ENCODE results near the gene NEMP2. TPM values are rescaled to one million over a fixed set of nuclear protein-coding genes. Genes with fewer than 3 reads are reported as not detected.
"Not testable (repeated sequence)": the region's sequence is repeated elsewhere in the genome, so short reads cannot be mapped to it uniquely, and the experiment has no call there.

The NEMP2 gene
- total RNA-seq, 2 donors from 2014 or later, result 22.3 to 22.9 TPM

DNA sequence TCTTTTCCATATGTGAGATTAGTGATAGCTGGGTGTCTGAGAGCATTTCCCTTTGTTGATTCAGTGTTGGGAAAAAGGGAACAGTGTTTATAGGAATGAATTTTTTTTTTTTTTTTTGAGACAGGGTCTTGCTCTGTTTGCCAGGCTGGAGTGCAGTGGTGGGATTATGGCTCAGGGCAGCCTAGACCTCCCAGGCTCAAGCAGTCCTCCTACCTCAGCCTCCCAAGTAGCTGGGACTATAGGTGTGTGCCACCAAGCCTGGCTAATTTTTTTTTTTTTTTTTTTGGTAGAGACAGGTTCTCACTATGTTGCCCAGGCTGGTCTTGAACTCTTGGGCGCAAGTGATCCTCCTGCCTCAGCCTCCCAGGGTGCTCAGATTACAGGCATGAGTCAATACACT lies 66.2 kb downstream of the NEMP2 start:
- H3K27me3 Mint-ChIP-seq (ENCODE audit: low read depth); H3K27ac Mint-ChIP-seq; H3K4me3 Mint-ChIP-seq; DNase-seq; ATAC-seq (replicated peaks in 1 of 2); H3K9me3 Mint-ChIP-seq: not testable (repeated sequence)
- Mint-ChIP-seq H3K36me3 (ENCODE audit: insufficient read depth in 2 of 2) (peaks cover 5 to 18% of the 10 kb centered on the region in 2 donors), H3K4me1 (ENCODE audit: low read depth) (peaks cover 50% of the 10 kb centered on the region)

DNA sequence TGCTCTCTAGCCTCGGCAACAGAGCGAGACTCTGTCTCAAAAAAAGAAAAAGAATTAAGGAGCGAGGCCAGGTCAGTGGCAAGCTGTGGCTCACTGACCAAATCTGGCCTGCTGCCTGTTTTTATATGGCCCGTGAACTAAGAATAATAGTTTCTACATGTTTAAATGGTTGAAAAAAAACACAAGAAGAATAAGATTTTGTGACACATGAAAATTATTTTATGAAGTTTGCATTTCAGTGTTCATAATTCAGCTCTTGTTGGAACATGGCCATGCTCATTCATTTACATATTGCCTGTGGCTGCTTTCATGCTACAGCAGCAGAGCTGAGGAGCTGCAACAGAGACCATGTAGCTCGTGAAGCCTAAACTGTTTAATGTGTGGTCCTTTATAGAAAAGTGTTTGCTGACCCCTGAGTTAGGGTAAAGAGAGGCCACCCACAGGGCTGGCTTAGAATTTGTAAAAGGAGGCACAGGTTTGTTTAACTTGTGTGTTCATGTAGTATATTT lies 66.9 kb downstream of the NEMP2 start:
- DNase-seq, result no peak
- no peak overlapping the region for H3K27ac Mint-ChIP-seq
- H3K4me1 Mint-ChIP-seq (ENCODE audit: low read depth), result peaks cover 50% of the 10 kb centered on the region
- no peaks in the 10 kb centered on the region for H3K9me3 Mint-ChIP-seq
- no peaks in the 10 kb centered on the region for H3K27me3 Mint-ChIP-seq (ENCODE audit: low read depth)
- no peak for ATAC-seq (replicated peaks in 1 of 2)
- H3K4me3 Mint-ChIP-seq, result no peak overlapping the region
- peaks cover 5 to 14% of the 10 kb centered on the region in 2 donors for H3K36me3 Mint-ChIP-seq (ENCODE audit: insufficient read depth in 2 of 2)

DNA sequence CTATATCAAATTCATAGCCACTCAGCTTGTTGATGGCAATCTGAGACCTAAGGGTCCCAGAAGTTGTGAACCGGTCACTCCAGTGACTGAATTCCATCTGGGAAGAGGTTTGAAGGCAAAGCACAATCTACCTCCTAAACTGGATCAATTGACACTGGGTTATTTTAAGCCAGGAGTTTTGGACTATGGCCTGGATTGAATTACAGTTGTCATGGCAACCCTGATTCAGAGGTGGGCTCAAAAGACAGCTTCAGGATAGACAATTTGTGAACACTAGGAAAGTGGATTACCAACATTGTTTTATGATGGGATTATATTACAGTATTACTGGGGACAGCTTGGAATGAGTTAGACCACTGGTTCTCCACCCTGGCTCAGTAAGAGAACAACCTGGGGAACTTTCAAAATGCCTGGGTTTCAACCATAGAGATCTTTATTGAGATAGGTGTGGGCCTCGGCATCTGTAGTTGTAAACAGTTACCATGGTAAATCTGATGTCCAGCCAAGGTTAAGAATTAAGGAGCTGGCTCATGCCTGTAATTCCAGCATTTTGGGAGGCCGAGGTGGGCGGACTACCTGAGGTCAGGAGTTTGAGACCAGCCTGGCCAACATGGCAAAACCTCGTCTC lies 67.6 kb downstream of the NEMP2 start:
- peaks cover 50% of the 10 kb centered on the region for H3K4me1 Mint-ChIP-seq (ENCODE audit: low read depth)
- ATAC-seq (replicated peaks in 1 of 2), result no peak
- no peak overlapping the region for H3K4me3 Mint-ChIP-seq
- H3K36me3 Mint-ChIP-seq (ENCODE audit: insufficient read depth in 2 of 2), result peaks cover 2 to 8% of the 10 kb centered on the region in 2 donors
- H3K27ac Mint-ChIP-seq, result no peak overlapping the region
- no peaks in the 10 kb centered on the region for H3K9me3 Mint-ChIP-seq
- DNase-seq, result no peak
- H3K27me3 Mint-ChIP-seq (ENCODE audit: low read depth), result no peaks in the 10 kb centered on the region

DNA sequence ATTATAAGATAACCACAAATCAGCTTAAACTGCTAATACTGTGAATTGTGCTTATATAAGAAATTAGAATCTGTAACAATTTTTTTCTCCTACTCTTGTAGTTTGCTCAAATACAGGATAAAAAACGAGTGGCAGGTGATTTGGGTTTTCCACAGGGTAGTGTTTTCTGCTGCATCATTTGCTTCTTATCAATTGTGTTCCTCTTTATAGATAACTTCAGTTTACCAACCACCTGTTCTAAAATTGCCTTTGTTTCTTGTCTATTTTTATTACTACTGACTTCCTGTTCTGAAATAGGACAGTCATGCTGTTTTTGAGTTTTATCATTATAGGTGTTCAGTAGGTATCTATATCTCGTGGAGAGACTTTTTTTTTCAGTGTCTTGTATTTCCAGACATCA lies 69.5 kb downstream of the NEMP2 start:
- H3K36me3 Mint-ChIP-seq (ENCODE audit: insufficient read depth in 2 of 2), result no peaks in the 10 kb centered on the region
- no peak for DNase-seq
- H3K4me1 Mint-ChIP-seq (ENCODE audit: low read depth), result peaks cover 61% of the 10 kb centered on the region
- H3K9me3 Mint-ChIP-seq, result no peaks in the 10 kb centered on the region
- H3K27me3 Mint-ChIP-seq (ENCODE audit: low read depth), result no peaks in the 10 kb centered on the region
- ATAC-seq (replicated peaks in 1 of 2), result no peak
- peak overlapping the region; percentile 55 for H3K27ac Mint-ChIP-seq
- no peak overlapping the region for H3K4me3 Mint-ChIP-seq

DNA sequence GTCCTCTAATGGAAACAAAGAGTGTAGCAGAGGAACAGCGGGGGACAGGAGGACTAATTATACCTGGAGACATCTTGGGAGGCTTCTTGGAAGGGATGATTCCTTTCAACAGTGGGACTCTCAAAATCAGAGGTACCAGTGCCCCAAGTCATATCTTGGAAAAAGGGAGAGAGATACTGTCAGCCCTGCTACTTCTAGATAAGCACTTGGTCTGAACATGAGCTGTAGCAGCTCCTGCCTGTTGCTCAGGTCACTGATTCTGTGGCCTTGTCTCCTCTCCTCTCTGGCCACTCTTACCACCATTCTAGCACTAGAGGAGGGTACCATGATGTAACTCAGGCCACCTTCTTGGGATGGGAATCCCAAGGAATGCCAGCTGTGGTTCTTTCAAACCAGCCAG lies 71.9 kb downstream of the NEMP2 start:
- Mint-ChIP-seq H3K36me3 (ENCODE audit: insufficient read depth in 2 of 2) (peaks cover 0 to 2% of the 10 kb centered on the region in 2 donors), H3K4me1 (ENCODE audit: low read depth) (peaks cover 50% of the 10 kb centered on the region), H3K27me3 (ENCODE audit: low read depth) (no peaks in the 10 kb centered on the region), H3K9me3 (peaks cover 0 to 1% of the 10 kb centered on the region in 2 donors), H3K4me3 (no peak overlapping the region), H3K27ac (no peak overlapping the region)
- no peak for ATAC-seq (replicated peaks in 1 of 2)
- no peak for DNase-seq

DNA sequence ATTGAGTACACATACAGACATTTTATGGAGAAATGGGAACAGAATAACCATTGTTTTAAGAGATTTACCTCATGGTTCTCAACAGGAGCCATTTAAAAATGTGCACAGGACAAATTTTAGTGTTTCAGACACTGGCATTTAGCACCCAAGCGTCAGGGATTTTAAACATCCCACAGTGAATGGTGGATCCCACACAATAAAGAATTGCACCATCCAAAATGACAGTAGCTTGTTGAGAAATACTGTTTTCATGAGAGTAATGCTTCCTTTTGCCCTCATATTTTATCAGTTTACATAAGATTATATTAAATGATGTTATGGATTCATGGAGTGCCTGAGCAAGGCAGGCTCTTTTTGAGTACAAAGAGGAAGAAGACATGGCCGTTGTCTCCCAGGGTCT lies 72.3 kb downstream of the NEMP2 start:
- DNase-seq, result no peak
- H3K27ac Mint-ChIP-seq, result no peak overlapping the region
- H3K36me3 Mint-ChIP-seq (ENCODE audit: insufficient read depth in 2 of 2), result peaks cover under 1 to 2% of the 10 kb centered on the region in 2 donors
- H3K4me1 Mint-ChIP-seq (ENCODE audit: low read depth), result peaks cover 46% of the 10 kb centered on the region
- no peak for ATAC-seq (replicated peaks in 1 of 2)
- no peaks in the 10 kb centered on the region for H3K27me3 Mint-ChIP-seq (ENCODE audit: low read depth)
- no peak overlapping the region for H3K4me3 Mint-ChIP-seq
- peaks cover 0 to 1% of the 10 kb centered on the region in 2 donors for H3K9me3 Mint-ChIP-seq

DNA sequence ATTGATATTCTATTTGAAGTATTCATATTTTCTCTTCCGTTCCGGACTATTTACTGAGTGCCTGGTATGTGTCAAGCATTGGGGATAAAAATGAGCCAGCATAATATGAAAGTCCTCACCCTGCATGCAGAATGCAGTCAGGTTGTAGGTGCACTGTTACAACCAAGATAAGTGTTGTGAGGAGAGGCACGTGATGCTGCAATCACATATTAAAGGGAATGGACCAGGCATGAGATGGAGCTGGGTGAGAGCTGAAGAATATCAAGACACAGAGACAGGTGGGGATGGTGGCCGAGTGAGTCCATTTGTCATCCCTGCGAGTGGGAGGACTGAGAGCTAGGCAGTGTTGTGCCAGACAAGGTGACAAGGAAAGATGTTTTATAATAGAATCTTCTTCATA lies 74.0 kb downstream of the NEMP2 start:
- no peak overlapping the region for H3K27ac Mint-ChIP-seq
- H3K27me3 Mint-ChIP-seq (ENCODE audit: low read depth), result no peaks in the 10 kb centered on the region
- no peak overlapping the region for H3K4me3 Mint-ChIP-seq
- DNase-seq (no peak), ATAC-seq (replicated peaks in 1 of 2) (no peak)
- peaks cover 2 to 7% of the 10 kb centered on the region in 2 donors for H3K36me3 Mint-ChIP-seq (ENCODE audit: insufficient read depth in 2 of 2)
- H3K4me1 Mint-ChIP-seq (ENCODE audit: low read depth), result peaks cover 39% of the 10 kb centered on the region
- peaks cover 0 to 1% of the 10 kb centered on the region in 2 donors for H3K9me3 Mint-ChIP-seq

DNA sequence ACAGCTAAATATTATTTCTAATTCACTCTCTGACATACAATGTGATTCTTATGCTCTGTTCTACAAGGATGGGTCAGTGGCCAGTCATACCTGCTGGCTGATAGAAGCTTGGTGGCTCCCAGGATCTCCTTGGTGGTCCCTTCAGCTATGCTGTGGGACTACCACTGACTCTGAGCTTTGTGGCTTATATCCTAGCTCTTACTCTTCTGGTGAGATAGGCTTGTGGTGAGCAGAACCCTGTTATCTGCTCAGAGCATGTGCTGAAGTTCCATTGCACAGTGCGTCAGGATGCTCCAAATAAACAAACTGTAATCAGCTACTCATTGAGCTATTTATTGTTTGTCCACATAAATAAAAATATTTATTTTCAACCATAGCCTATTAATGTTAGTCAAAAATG lies 74.6 kb downstream of the NEMP2 start:
- Mint-ChIP-seq H3K27ac (no peak overlapping the region), H3K27me3 (ENCODE audit: low read depth) (no peaks in the 10 kb centered on the region), H3K4me3 (no peak overlapping the region), H3K9me3 (peaks cover 0 to 1% of the 10 kb centered on the region in 2 donors), H3K36me3 (ENCODE audit: insufficient read depth in 2 of 2) (peaks cover 2 to 8% of the 10 kb centered on the region in 2 donors), H3K4me1 (ENCODE audit: low read depth) (peaks cover 33% of the 10 kb centered on the region)
- no peak for DNase-seq
- ATAC-seq (replicated peaks in 1 of 2), result no peak

DNA sequence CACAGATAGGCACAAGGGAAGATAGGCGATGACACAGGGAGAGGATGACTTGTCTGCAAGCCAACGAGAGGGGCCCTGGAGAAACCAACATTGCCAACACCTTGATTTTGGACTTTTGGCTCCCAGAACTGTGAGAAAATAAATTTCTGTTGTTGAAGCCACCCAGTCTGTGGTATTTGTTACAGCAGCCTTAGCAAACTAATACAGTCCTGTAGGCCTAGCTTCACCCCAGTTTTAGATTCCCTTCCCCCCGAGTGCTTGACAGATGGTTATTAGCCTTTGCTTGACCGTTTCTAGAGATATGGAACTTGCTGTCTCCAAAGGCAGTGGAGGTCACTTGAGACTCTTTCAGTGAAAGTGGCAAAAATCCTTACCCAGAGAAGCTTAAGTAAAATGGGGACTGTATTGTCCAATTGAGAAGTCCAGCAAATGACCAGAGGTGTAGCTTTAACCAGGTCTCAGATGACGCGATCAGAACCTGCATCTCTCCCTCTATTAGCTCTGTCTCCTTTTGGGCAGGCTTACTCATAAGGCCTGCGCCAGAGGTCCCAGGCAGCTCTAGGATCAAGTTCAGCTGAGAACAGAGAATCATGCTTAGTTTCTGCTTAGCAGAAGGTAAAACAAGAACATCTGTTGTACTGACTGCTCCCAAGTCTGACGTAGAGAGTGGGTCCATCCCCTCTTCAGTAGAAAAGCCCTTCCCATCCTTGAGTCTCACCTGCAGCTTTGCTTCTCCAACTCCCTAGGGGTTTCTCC lies 76.0 kb downstream of the NEMP2 start:
- Mint-ChIP-seq H3K27ac (no peak overlapping the region), H3K36me3 (ENCODE audit: insufficient read depth in 2 of 2) (peaks cover 2 to 8% of the 10 kb centered on the region in 2 donors), H3K27me3 (ENCODE audit: low read depth) (no peaks in the 10 kb centered on the region), H3K4me1 (ENCODE audit: low read depth) (peaks cover 23% of the 10 kb centered on the region), H3K9me3 (peaks cover 0 to 1% of the 10 kb centered on the region in 2 donors), H3K4me3 (no peak overlapping the region)
- no peak for ATAC-seq (replicated peaks in 1 of 2)
- no peak for DNase-seq

DNA sequence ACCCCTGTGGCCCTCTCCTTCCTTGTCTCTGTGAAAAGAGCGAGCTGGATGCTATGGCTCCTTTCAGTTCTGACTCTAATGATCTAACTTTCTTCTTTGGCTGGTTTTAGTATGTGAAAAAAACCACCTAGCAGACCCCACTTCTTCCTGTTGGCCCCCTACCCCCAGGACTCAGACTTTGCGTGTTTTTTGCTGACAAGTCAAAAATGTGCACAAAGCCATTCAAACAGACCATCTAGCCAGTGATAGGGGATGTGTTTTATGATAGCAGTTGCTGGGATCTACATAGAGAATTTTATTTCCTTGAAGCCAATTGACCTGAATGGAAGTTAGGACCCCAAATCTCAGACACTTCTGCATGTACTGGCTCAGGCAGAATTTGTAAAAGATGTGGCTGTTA lies 77.3 kb downstream of the NEMP2 start:
- ATAC-seq (replicated peaks in 1 of 2) (no peak), DNase-seq (no peak)
- no peaks in the 10 kb centered on the region for H3K27me3 Mint-ChIP-seq (ENCODE audit: low read depth)
- H3K4me1 Mint-ChIP-seq (ENCODE audit: low read depth), result peaks cover 29% of the 10 kb centered on the region
- peaks cover 2 to 8% of the 10 kb centered on the region in 2 donors for H3K36me3 Mint-ChIP-seq (ENCODE audit: insufficient read depth in 2 of 2)
- peaks cover 0 to 1% of the 10 kb centered on the region in 2 donors for H3K9me3 Mint-ChIP-seq
- H3K27ac Mint-ChIP-seq, result no peak overlapping the region
- H3K4me3 Mint-ChIP-seq, result no peak overlapping the region

DNA sequence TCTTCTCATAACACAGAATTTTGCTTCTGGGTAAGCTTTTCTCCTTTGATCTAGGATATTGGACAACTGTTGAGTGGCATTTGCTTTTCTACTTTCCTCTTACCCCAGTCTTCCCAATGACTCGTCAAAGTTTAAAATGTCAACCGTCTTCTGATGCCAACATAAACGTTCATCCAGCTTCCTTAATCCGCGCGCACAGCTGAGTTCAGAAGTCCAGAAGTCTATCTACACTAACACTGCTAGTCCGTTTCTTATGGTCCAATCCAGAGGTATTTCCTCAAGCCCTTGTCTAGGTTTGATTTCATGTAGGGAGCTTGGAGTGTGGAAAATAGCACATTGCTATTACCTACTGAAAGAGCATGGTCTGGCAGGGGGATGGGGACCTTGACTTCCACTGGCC lies 77.7 kb downstream of the NEMP2 start:
- Mint-ChIP-seq H3K27me3 (ENCODE audit: low read depth) (no peaks in the 10 kb centered on the region), H3K9me3 (peaks cover 0 to 1% of the 10 kb centered on the region in 2 donors), H3K36me3 (ENCODE audit: insufficient read depth in 2 of 2) (peaks cover 2 to 8% of the 10 kb centered on the region in 2 donors), H3K4me3 (no peak overlapping the region), H3K4me1 (ENCODE audit: low read depth) (peaks cover 33% of the 10 kb centered on the region), H3K27ac (no peak overlapping the region)
- DNase-seq (no peak), ATAC-seq (replicated peaks in 1 of 2) (no peak)

DNA sequence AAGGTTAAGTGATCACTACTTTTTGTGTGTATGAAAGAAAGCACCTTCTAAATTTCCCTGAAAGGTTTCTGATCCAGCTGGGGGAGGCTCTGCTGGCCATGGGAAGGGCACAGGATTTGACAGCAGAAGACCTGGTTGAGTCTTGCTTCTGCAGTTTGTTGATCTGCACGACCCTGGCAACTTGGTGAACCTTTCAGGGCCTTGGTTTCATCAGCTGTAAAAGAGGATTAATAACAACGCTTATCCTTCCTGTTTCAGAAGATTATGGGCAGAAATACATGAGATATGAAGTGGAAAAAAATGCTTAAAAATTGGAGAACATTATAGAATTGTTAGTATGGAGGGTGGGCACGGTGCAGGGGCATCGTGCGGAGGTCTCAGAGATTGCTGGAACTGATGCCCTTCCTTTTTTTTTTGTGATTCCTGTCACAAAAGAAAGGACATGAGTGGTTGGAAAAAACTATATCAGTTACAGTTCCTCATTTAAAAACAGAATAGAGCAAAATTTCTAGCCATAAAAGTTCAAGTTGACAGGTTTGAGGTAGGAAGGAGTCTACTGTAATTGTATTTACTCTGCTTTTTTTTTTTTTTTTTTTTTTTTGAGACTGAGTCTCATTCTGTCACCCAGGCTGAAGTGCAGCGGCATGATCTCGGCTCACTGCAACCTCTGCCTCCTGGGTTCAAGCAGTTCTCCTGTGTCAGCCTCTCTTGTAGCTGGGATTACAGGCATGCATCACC lies 79.0 kb downstream of the NEMP2 start:
- H3K27ac Mint-ChIP-seq, result no peak overlapping the region
- DNase-seq, result no peak
- no peak overlapping the region for H3K4me3 Mint-ChIP-seq
- no peak for ATAC-seq (replicated peaks in 1 of 2)
- H3K36me3 Mint-ChIP-seq (ENCODE audit: insufficient read depth in 2 of 2), result peaks cover 2 to 8% of the 10 kb centered on the region in 2 donors
- H3K4me1 Mint-ChIP-seq (ENCODE audit: low read depth), result peaks cover 37% of the 10 kb centered on the region
- peaks cover 0 to 1% of the 10 kb centered on the region in 2 donors for H3K9me3 Mint-ChIP-seq
- H3K27me3 Mint-ChIP-seq (ENCODE audit: low read depth), result no peaks in the 10 kb centered on the region

DNA sequence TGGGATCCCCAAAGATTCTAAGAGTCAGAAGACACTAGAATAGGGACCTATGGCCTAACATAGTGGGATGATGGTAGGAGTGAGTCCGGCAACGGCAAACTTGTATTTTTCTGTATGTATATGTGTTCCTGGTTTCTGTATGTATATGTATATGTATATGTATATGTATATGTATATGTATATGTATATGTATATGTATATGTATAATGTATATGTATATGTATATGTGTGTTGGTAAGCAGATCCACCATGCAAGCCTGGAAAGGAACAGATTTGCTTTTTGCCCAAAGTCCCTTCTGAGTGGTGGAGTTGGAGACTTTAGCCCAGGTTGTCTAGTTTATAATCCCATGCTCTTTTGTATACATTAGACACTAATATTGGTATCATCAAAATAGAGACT lies 79.7 kb downstream of the NEMP2 start:
- Mint-ChIP-seq H3K27me3 (ENCODE audit: low read depth) (no peaks in the 10 kb centered on the region), H3K9me3 (peaks cover 0 to 1% of the 10 kb centered on the region in 2 donors), H3K4me1 (ENCODE audit: low read depth) (peaks cover 33% of the 10 kb centered on the region), H3K36me3 (ENCODE audit: insufficient read depth in 2 of 2) (peaks cover 2 to 8% of the 10 kb centered on the region in 2 donors), H3K4me3 (no peak overlapping the region), H3K27ac (no peak overlapping the region)
- no peak for ATAC-seq (replicated peaks in 1 of 2)
- no peak for DNase-seq
